ENCODE measurements around the gene INTS7.

The INTS7 gene

DNA sequence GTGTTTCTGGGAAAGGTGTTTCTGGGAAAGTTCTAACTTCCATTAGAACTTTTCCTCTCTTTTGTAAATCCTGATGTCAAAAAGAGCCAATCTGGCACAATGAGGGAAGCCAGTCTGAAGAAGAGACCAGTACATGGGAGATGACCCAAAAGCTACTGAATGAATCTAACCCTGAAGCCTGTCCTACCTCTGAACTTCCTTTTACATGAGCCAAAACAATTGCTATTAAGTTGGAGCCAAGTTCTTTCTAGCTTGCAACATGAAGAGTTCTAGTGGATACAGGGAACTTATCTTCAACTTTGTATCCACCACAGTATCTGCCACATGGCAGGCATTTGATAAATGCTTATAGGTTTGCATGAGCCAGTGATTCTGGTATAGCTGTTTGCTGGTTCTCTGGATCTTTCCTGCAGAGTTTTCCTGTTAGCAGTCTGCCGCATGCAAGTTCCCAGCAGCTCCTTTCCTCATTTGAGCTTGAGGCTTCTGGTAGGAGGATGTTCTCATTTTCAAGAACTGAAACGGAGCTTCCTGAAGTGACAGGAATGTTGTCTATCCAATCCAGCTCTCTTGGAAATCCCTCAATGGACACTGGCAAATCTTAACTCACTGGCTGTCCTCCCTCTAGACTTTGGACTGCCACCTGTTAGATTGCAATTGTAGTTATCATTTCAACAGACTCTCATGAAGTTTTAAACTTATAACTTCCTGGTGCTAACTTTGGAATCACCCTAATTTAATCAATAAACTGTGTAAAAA is 131.7 kb downstream of the INTS7 start:
- no peak for DNase-seq (ENCODE audit: low read depth)

DNA sequence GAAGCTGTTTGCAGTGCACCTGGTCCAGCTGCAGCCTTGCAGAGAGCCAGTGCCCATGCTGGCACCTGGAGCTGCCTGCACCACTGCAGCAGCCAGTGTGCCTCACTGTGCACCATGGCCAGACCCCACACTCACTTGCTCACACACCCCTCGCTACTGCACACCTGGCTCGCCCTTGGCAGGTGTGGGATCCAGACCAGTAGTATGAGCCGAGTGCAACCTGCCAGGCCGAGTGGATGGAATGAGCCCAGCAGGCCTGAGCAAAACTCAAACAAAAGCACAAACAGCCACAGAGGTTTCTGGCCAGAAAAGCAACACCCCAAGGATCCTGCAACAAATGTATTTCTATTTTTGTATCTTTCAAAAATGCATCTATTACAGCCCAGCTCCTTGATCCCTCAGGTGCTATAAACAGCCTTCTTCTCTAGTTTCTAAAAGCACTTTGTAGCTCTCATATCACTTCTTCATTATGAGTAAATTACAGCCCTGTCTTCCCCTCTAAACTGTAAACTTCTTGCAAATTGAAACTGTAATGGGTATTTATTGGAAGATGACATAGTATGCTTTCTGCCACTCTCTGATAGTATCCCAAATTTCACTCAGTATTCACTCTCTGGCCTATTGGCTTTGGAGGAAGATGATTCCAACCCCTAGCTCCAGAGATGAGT is 132.6 kb downstream of the INTS7 start:
- DNase-seq (ENCODE audit: low read depth) = no peak

DNA sequence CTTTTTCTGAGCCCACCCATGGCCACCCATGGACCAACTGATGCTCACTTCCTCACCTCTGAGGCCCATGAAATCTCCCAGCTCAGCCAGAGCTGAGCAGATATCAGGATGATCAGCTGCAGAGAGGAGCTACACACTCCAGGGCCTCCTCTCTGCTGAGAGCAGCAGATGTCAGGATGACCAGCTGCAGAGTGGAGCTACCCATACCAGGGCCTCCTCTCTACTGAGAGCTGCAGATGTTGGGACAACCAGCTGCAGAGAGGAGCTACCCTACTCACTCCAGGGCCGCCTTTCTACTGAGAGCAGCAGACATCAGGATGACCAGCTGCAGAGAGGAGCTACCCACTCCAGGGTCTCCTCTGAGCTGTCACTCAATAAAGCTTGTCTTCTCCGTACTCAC is 133.4 kb downstream of the INTS7 start:
- no peak for DNase-seq (ENCODE audit: low read depth)

DNA sequence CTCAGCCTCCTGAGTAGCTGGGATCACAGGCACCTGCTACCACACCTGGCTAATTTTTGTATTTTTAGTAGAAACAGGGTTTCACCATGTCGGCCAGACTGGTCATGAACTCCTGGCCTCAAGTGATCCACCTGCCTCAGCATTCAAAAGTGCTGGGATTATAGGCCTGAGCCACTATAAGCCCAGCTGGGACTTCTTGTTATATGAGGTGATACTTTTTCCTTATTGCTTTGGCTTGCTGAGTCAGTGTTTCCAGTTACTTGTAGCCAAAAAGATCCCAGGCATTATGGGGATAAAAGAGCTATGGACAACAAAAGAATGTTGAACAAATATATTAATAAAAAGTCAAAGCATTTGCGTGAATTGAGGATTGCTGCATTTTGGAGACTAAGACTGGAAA is 134.9 kb downstream of the INTS7 start:
- no peak for DNase-seq (ENCODE audit: low read depth)

DNA sequence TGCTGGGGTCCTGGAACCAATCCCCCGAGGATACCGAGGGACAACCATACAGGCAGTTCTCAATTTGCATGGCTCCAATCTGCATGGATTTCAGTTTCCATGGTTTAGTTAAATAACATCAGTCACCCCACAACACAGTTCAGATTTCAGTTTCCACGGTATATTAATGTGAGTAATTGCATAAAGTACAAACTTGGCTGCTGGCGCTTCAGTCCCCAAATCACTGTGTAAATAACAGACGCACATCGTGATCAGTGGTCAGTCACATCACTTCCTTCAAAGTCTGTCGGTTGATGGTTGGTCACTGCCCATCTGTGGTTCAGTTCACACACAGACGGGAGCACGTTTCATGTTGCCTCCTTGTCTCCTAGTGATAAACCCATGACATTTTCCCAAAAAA is 138.4 kb downstream of the INTS7 start:
- no peak for DNase-seq (ENCODE audit: low read depth)

DNA sequence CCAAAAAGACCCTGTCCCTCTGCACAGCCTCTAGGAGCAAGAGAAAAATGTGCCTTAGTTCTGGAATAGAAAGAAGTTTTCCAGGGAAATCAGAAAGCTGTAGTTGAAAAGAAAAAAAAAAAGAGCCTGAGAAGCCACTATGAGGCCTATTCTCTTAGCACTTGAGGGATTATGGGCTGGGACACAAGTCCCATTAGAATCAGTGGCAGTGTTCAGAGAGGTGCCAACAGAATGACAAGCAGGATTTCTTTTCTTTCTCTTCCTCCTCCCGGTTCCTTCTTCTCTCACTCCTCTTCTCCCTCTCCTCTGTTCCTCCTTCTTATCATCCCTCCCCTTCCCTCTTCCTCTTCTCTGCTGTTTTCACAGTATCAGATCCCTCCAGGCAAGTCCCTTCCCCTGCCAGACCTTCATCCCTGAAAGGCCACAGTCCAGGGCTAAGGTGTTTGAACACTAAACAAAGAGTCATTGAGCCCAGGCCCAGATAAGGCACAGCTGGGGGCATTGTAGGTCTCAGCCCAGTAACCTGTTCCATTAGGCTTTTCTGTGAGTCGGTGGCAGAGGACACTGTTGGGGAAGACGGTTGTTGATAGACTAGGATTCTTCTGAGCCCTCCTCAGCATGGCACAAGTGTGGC is 140.1 kb downstream of the INTS7 start:
- no peak for DNase-seq (ENCODE audit: low read depth)

DNA sequence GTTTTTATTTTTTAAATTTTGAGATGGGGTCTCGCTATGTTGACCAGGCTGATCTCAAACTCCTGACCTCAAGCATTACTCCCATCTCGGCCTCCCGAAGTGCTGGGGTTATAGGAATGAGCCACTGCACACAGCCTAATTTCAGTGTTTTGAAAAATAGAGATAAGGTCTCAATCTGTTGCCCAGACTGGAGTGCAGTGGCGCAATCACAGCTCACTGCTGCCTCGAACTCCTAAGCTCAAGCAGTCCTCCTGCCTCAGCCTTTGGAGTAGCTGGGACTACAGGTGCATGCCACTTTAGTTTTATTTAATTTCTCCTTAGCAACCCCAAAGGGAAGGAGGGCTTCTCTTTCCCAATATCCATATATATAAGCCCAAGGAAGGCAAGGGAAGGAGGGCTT is 141.0 kb downstream of the INTS7 start:
- DNase-seq (ENCODE audit: low read depth) = no peak

DNA sequence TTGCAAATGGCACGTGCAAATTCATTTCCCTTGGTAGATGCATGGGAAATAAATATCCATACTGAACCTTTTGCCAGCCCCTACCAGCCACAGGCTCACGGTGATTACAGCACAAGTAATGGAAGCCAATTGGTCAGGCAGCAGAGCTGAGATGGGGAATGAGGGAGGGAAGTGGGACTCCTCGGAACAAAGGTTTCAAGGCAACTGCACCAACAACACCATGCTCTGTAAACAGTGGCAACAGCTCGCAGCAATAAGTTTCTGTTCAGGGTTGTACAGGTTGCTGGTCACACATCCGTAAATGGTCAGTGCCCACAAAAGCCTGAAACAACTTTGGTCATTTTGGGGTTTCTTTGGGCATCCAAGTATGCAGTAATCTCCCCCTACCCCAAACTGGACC is 142.1 kb downstream of the INTS7 start:
- no peak for DNase-seq (ENCODE audit: low read depth)

DNA sequence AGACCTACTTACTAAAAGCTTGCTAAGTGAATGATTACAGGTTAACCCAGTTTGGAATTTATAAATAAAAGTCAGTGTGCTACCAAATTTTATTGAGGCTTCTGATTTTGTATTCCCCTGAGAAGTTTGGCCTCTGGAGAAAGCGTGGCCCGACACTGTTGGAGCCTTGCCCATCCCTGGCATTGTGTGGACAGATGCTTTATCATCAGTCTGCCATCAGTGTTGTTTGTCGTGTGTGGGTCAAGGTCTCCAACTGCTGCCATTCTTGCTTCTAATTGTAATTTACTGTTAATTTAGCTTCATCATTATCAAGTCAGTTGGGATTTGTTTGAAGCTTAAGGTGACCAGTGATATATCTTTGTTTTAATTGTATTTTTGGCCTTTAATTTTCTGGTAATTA is 142.8 kb downstream of the INTS7 start:
- no peak for DNase-seq (ENCODE audit: low read depth)

DNA sequence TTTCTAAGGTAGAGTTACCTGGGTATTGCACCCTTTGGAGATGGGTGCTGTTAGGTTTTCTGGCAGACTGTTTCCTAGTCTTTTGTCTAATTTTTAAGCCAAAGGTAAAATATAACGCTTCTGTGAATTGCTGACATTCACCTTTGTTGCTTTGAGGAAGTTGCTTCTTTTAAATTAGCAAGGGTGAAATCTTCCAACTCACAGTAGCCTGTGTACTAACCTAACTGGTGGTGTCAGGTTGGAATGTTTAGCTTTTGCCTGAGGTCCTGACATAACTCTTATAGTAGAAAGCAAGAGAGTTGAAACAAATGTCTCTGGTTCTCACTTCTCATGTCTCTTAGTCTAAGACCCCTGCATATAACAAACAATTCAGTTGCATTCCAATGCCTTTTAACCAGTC is 143.6 kb downstream of the INTS7 start:
- no peak for DNase-seq (ENCODE audit: low read depth)
